ENCODE data around the gene SKI. TPM values are rescaled to one million over a fixed set of nuclear protein-coding genes. Genes with fewer than 3 reads are reported as not detected.
A peak's percentile ranks its signal among the peaks of the same experiment; 100 is the strongest.

Gene SKI
- total RNA-seq, 1 donor from 2014 or later = 116 TPM

- H3K36me3 Mint-ChIP-seq (ENCODE audit: low read depth) = peaks cover 19% of the 10 kb centered on the region
Observed at GRCh38 chr1:2307064-2307605, 79.0 kb downstream of the SKI start.

GRCh38 chr1:2307972-2308371, 79.9 kb downstream of the SKI start:
- H3K9me3 Mint-ChIP-seq (ENCODE audit: low read depth) = no peaks in the 10 kb centered on the region
- H3K27me3 Mint-ChIP-seq (ENCODE audit: low read depth) = no peaks in the 10 kb centered on the region
- H3K36me3 Mint-ChIP-seq (ENCODE audit: low read depth) = peaks cover 19% of the 10 kb centered on the region
- no peak for TF ChIP-seq CTCF (IDR thresholded peaks at IDR 0.05)
- DNase-seq (ENCODE audit: low spot score) = no peak
- H3K4me3 Mint-ChIP-seq (ENCODE audit: unreplicated experiment) = no peak overlapping the region
- H3K27ac Mint-ChIP-seq (ENCODE audit: unreplicated experiment) = no peak overlapping the region
- H3K4me1 Mint-ChIP-seq (ENCODE audit: low read depth) = peaks cover 7% of the 10 kb centered on the region

More at GRCh38 chr1:2307064-2307605, 79.0 kb downstream of the SKI start:
- Mint-ChIP-seq H3K4me3 (ENCODE audit: unreplicated experiment) (no peak overlapping the region), H3K4me1 (ENCODE audit: low read depth) (peaks cover 6% of the 10 kb centered on the region), H3K27ac (ENCODE audit: unreplicated experiment) (no peak overlapping the region), H3K27me3 (ENCODE audit: low read depth) (no peaks in the 10 kb centered on the region), H3K9me3 (ENCODE audit: low read depth) (no peaks in the 10 kb centered on the region)
- DNase-seq (ENCODE audit: low spot score) = no peak
- no peak for TF ChIP-seq CTCF (IDR thresholded peaks at IDR 0.05)

- Mint-ChIP-seq H3K9me3 (ENCODE audit: low read depth) (no peaks in the 10 kb centered on the region), H3K27ac (ENCODE audit: unreplicated experiment) (no peak overlapping the region), H3K4me3 (ENCODE audit: unreplicated experiment) (no peak overlapping the region)
Observed at GRCh38 chr1:2308844-2309243, 80.7 kb downstream of the SKI start.

GRCh38 chr1:2310332-2311183, 82.4 kb downstream of the SKI start:
- Mint-ChIP-seq H3K4me3 (ENCODE audit: unreplicated experiment) (no peak overlapping the region), H3K9me3 (ENCODE audit: low read depth) (no peaks in the 10 kb centered on the region), H3K4me1 (ENCODE audit: low read depth) (peaks cover 13% of the 10 kb centered on the region), H3K27ac (ENCODE audit: unreplicated experiment) (peak overlapping the region; percentile 81), H3K27me3 (ENCODE audit: low read depth) (no peaks in the 10 kb centered on the region), H3K36me3 (ENCODE audit: low read depth) (peaks cover 13% of the 10 kb centered on the region)
- no peak for TF ChIP-seq CTCF (IDR thresholded peaks at IDR 0.05)
- no peak for DNase-seq (ENCODE audit: low spot score)

More at GRCh38 chr1:2308844-2309243, 80.7 kb downstream of the SKI start:
- no peak for DNase-seq (ENCODE audit: low spot score)
- no peak for TF ChIP-seq CTCF (IDR thresholded peaks at IDR 0.05)
- peaks cover 11% of the 10 kb centered on the region for H3K4me1 Mint-ChIP-seq (ENCODE audit: low read depth)
- H3K27me3 Mint-ChIP-seq (ENCODE audit: low read depth) = no peaks in the 10 kb centered on the region
- peaks cover 16% of the 10 kb centered on the region for H3K36me3 Mint-ChIP-seq (ENCODE audit: low read depth)

- Mint-ChIP-seq H3K9me3 (ENCODE audit: low read depth) (no peaks in the 10 kb centered on the region), H3K36me3 (ENCODE audit: low read depth) (peaks cover 10% of the 10 kb centered on the region), H3K4me1 (ENCODE audit: low read depth) (peaks cover 21% of the 10 kb centered on the region), H3K4me3 (ENCODE audit: unreplicated experiment) (no peak overlapping the region), H3K27ac (ENCODE audit: unreplicated experiment) (peak overlapping the region; percentile 81), H3K27me3 (ENCODE audit: low read depth) (no peaks in the 10 kb centered on the region)
- DNase-seq (ENCODE audit: low spot score) = no peak
- TF ChIP-seq CTCF (IDR thresholded peaks at IDR 0.05) = peak; percentile 75
Observed at GRCh38 chr1:2311184-2312032, 83.3 kb downstream of the SKI start.
